ENCODE data around the gene PRXL2A. TPM values are rescaled to one million over a fixed set of nuclear protein-coding genes. Genes with fewer than 3 reads are reported as not detected.

Gene PRXL2A
- total and polyA plus RNA-seq, 10 of the 15 experiments (the other 5 are each of a cell fraction or from before 2014, with no cell fraction given), result 2.8 to 15.6 (median 11.1) TPM

DNA sequence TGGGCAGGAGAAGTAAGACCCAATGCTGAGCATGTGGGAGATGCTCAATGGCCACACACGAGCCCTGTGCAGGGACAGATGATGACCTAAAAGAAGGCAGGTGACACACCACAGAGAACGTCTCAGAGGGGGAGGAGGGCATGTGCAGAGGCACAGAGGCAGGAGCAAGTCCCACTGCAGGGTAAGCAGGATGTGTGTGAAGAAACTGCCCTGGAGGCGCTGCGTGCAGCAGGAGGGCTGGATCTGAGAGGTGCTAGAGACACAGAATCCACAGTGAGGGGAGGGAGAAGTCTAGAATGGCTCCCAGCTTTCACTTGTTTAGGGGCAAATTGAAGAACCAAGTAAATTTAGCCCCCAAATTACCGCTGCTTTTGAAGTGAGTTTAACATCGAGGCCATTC lies 36.9 kb upstream of the PRXL2A start (continued):
- TF ChIP-seq FOXK2 (IDR thresholded peaks at IDR 0.05), result no peak
- no peak for TF ChIP-seq MXI1 (IDR thresholded peaks at IDR 0.05; ENCODE audit: low read depth, low read length)
- TF ChIP-seq ZNF217 (IDR thresholded peaks at IDR 0.05), result no peak
- no peak for TF ChIP-seq TBL1XR1 (IDR thresholded peaks at IDR 0.05; ENCODE audit: low read depth, low read length)
- TF ChIP-seq E2F4 (IDR thresholded peaks at IDR 0.05; ENCODE audit: low read depth, low read length), result no peak

GRCh38 chr10:80372675-80373074 lies 35.7 kb upstream of the PRXL2A start:
- ChIA-PET POLR2A (no interaction called here), SMC1A (ENCODE audit: uncharacterized antibody, unreplicated experiment) (interaction anchor here (1.3 kb wide), 1 partner anchor 132 kb away, joined by 3 read pairs; no protein-coding TSS in a partner anchor), CTCF (no interaction called here), RAD21 (ENCODE audit: unreplicated experiment) (no interaction called here)
- DNase-seq (ENCODE audit: low read depth, low spot score), result no peak
- Histone ChIP-seq H3K4me2 (ENCODE audit: control insufficient read depth, insufficient read depth) (no peak overlapping the region), H2AFZ (ENCODE audit: control insufficient read depth, low read depth, low read length) (no peak overlapping the region), H3K4me1 (ENCODE audit: control insufficient read depth, insufficient read depth, low read length) (no peaks in the 10 kb centered on the region), H3K27ac (ENCODE audit: control insufficient read depth, insufficient read depth) (no peak overlapping the region), H3K9ac (ENCODE audit: control insufficient read depth, insufficient read depth, low read length) (no peak overlapping the region), H3K79me2 (ENCODE audit: control insufficient read depth, insufficient read depth, low read length) (no peaks in the 10 kb centered on the region), H3K9me3 (replicated peaks; ENCODE audit: control insufficient read depth, insufficient read depth, low read length) (no peaks in the 10 kb centered on the region; the same call in 2 of the 3 replicates), H3K4me3 (no peak overlapping the region), H3K27me3 (replicated peaks in 1 of 2; ENCODE audit: control insufficient read depth in 2 of 2, insufficient read depth in 2 of 2, low read length in 1 of 2) (peaks cover 0 to 4% of the 10 kb centered on the region in 2 experiments; a peak in 2 of 4 replicates), H3K36me3 (ENCODE audit: control insufficient read depth in 2 of 2, insufficient read depth in 2 of 2, low read length in 1 of 2) (no peaks in the 10 kb centered on the region), H4K20me1 (ENCODE audit: control insufficient read depth, insufficient read depth) (no peaks in the 10 kb centered on the region)
- BruUV-seq (replicated peaks), result no TSS peak
- no peak for ATAC-seq
- intact Hi-C loops (cut with micrococcal nuclease; ENCODE audit: unreplicated experiment) (no loop called here), in situ Hi-C loops (cut with MboI) (no loop called here)
- TF ChIP-seq NFIC (IDR thresholded peaks at IDR 0.05; ENCODE audit: low read depth, low read length) (no peak), SIX5 (IDR thresholded peaks at IDR 0.05; ENCODE audit: low read depth, low read length, severe bottlenecking) (no peak), KAT2A (conservative IDR thresholded peaks at IDR 0.05; ENCODE audit: control insufficient read depth, low read depth, low read length) (no peak), ELK1 (IDR thresholded peaks at IDR 0.05; ENCODE audit: low read depth, low read length) (no peak), TCF7 (IDR thresholded peaks at IDR 0.05; ENCODE audit: borderline replicate concordance) (no peak)
- WGBS (ENCODE audit: insufficient coverage, insufficient replicate concordance, low lambda C conversion rate, missing lambda C conversion rate), result 48% methylated on average over 5 of the region's 5 CpGs
- no peak for FAIRE-seq

All from GM12878 (cell line).